Thyroid gland (tissue), 4 donors: ENCODE data around the gene WSCD2. TPM values are rescaled to one million over a fixed set of nuclear protein-coding genes. Genes with fewer than 3 reads are reported as not detected.

Source experiments
- DNase-seq, 2 donors: peaks; one replicate each; pipeline ENCODE4 v3.0.0-alpha.2; 2019
- H3K27ac ChIP-seq, 3 donors: fragments of 200-600 bp; sonication (generic); 1 replicate in 2 of 3; 2 replicates in 1 of 3; pipeline ENCODE4 v1.5.1; 2016 to 2019; ENCODE audit warnings: mild to moderate bottlenecking in 1 of 3, moderate library complexity in 1 of 3
- H3K27me3 ChIP-seq: fragments of 200-600 bp; sonication (generic); one replicate; pipeline ENCODE4 v1.5.1; 2019
- H3K36me3 ChIP-seq, 2 donors: fragments of 200-600 bp; sonication (generic); one replicate each; pipeline ENCODE4 v1.5.1; 2016 to 2019
- H3K4me1 ChIP-seq, 2 donors: fragments of 200-600 bp; sonication (generic); one replicate each; pipeline ENCODE4 v1.5.1; 2017 to 2019
- H3K4me3 ChIP-seq, 3 donors: fragments of 200-600 bp; sonication (generic); replicated peaks in 1 of 3; 1 replicate in 2 of 3; 2 replicates in 1 of 3; pipeline ENCODE4 v1.5.1; 2016; ENCODE audit warnings: mild to moderate bottlenecking in 1 of 3
- H3K9me3 ChIP-seq: fragments of 200-600 bp; sonication (generic); one replicate; pipeline ENCODE4 v1.5.1; 2017
- POLR2A ChIP-seq, 2 donors: fragments of 450-650 bp; IDR thresholded peaks; one replicate each; pipeline ENCODE4 v1.6.1; 2017; ENCODE audit warnings: antibody characterized with exemption in 2 of 2, mild to moderate bottlenecking in 2 of 2, moderate library complexity in 1 of 2
- WGBS, 2 donors: methylation state at CpG; one replicate each; pipeline ENCODE4 v1.1.5; 2017; 5-methylcytosine and 5-hydroxymethylcytosine counted together
- intact Hi-C: fragments of 100-400 bp; cut with DNase I; formaldehyde crosslinking; loops from one replicate; pipeline ENCODE4 v1.15.1; 2023
- total RNA-seq, 4 donors: library from RNA; depleted of rRNA; stranded (reverse); fragments of >200 nt; gene quantifications; one replicate each; pipeline ENCODE4 v1.2.3, GENCODE V29; 2016
- TF ChIP-seq, protein P1 (sequence below), 6 experiments: fragments of 200-600 bp in 3 of 6; fragments of 450-650 bp in 3 of 6; sonication (generic) in 3 of 6; IDR thresholded peaks; one replicate each; pipeline ENCODE4 v1.5.1; 2016 to 2019; ENCODE audit warnings: antibody characterized with exemption in 6 of 6, mild to moderate bottlenecking in 2 of 6, inconsistent platforms in 1 of 6, moderate library complexity in 1 of 6

Gene WSCD2
- total RNA-seq, 4 donors from 2014 or later = 35.5 to 117 (median 81.4) TPM

DNA sequence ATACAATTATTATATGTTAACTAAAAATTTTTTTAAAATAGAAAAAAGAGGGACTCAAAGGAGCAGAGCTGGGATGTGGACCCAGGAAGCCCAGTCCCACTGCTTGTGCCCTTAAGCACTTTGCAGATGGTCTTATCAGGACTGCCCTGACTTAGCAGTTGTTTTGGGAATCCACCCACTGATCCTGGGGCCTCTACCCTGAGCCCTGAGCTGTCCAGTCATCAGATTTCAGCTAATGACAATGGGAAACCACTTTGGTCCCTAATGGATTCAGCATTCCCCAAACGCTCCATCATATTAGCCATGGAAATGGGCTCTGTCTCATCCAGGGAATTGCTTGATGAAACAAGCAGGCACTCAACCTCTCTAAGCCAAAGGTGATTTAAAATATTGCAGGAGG is 22.5 kb upstream of the WSCD2 start:
- no peaks in the 10 kb centered on the region for H3K36me3 ChIP-seq
- intact Hi-C loops = no loop called here
- TF ChIP-seq POLR2A (IDR thresholded peaks at IDR 0.05) = no peak
- TF ChIP-seq, protein P1, sequence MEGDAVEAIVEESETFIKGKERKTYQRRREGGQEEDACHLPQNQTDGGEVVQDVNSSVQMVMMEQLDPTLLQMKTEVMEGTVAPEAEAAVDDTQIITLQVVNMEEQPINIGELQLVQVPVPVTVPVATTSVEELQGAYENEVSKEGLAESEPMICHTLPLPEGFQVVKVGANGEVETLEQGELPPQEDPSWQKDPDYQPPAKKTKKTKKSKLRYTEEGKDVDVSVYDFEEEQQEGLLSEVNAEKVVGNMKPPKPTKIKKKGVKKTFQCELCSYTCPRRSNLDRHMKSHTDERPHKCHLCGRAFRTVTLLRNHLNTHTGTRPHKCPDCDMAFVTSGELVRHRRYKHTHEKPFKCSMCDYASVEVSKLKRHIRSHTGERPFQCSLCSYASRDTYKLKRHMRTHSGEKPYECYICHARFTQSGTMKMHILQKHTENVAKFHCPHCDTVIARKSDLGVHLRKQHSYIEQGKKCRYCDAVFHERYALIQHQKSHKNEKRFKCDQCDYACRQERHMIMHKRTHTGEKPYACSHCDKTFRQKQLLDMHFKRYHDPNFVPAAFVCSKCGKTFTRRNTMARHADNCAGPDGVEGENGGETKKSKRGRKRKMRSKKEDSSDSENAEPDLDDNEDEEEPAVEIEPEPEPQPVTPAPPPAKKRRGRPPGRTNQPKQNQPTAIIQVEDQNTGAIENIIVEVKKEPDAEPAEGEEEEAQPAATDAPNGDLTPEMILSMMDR (IDR thresholded peaks at IDR 0.05) = no peak
- no peak overlapping the region for H3K4me3 ChIP-seq
- no peaks in the 10 kb centered on the region for H3K27me3 ChIP-seq
- DNase-seq = no peak
- no peaks in the 10 kb centered on the region for H3K9me3 ChIP-seq
- WGBS, 2 donors = 89 to 100% methylated on average over 1 of the region's 1 CpG
- peaks cover 0 to 16% of the 10 kb centered on the region in 2 donors for H3K4me1 ChIP-seq
- no peak overlapping the region for H3K27ac ChIP-seq

DNA sequence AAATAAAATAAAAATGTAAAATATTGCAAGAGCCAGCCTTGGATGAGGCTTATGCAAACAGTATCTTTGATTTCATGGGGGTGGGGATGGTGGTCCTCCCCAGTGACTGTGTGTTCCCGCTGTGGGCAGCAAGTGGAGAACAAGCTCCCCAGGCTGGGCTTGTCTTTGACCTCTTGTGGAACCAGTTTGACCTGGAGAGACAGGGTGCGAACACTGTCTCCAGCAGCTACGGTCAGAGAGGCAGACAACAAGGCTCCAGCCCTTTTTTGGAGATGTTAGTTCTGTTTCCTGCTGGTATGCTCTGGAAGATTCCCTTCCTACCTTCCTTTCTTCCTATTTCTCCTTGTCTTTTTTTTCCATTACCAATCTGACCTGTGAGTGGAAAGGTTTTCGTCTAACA is 21.8 kb upstream of the WSCD2 start:
- WGBS, 2 donors = 63 to 72% methylated on average over 4 of the region's 4 CpGs
- peak overlapping the region in 1 of 3 donors; percentile 13 for H3K27ac ChIP-seq
- no peak for DNase-seq
- intact Hi-C loops = no loop called here
- no peaks in the 10 kb centered on the region for H3K9me3 ChIP-seq
- H3K4me1 ChIP-seq = peaks cover 2 to 9% of the 10 kb centered on the region in 2 donors
- H3K4me3 ChIP-seq = no peak overlapping the region
- no peaks in the 10 kb centered on the region for H3K36me3 ChIP-seq
- TF ChIP-seq, protein P1 (IDR thresholded peaks at IDR 0.05) = no peak
- no peak for TF ChIP-seq POLR2A (IDR thresholded peaks at IDR 0.05)
- no peaks in the 10 kb centered on the region for H3K27me3 ChIP-seq

DNA sequence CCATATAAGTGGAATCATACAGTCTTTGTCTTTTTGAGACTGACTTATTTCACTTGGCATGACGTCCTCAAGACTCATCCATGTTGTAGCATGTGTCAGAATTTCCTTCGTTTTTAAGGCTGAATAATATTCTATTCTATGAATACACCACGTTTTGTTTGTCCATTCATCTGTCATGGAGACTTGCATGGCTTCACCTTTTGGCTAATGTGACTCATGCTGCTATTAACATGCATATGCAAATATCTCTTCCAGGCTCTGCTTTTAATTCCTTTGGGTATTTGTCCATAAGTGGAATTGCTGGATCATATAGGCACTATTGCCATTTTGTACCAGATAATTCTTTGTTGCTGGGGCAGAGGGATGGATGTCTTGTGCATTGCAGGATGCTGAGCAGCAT is 19.6 kb upstream of the WSCD2 start:
- H3K27me3 ChIP-seq = no peaks in the 10 kb centered on the region
- no peak for DNase-seq
- H3K4me3 ChIP-seq = no peak overlapping the region
- H3K36me3 ChIP-seq = no peaks in the 10 kb centered on the region
- H3K4me1 ChIP-seq = peaks cover 25 to 26% of the 10 kb centered on the region in 2 donors
- no peak for TF ChIP-seq POLR2A (IDR thresholded peaks at IDR 0.05)
- TF ChIP-seq, protein P1 (IDR thresholded peaks at IDR 0.05) = no peak
- 73 to 77% methylated on average over 3 of the region's 3 CpGs for WGBS, 2 donors
- intact Hi-C loops = no loop called here
- H3K27ac ChIP-seq = no peak overlapping the region
- no peaks in the 10 kb centered on the region for H3K9me3 ChIP-seq

DNA sequence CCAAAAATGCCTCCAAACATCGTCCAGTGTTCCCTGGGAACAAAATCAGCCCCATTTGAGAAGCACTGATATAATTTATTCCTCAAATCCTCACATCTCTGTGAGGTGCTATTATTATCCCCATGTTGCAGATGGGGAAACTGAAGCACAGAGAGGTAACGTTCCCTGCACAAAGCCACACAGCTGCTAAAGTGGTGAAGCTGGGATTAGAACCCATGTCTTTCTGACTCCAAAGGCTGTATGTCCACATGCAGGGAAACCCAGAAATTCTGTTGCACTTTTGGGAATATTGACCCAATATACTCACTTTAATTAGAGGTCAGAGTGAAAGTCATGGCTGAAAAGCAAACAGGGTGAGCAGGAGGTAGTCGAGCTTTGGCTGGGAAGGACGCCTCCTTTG is 19.1 kb upstream of the WSCD2 start:
- no peak overlapping the region for H3K4me3 ChIP-seq
- peaks cover 29 to 31% of the 10 kb centered on the region in 2 donors for H3K4me1 ChIP-seq
- no peak overlapping the region for H3K27ac ChIP-seq
- no peak for DNase-seq
- WGBS, 2 donors = 67 to 68% methylated on average over 4 of the region's 4 CpGs
- H3K9me3 ChIP-seq = no peaks in the 10 kb centered on the region
- no peaks in the 10 kb centered on the region for H3K27me3 ChIP-seq
- H3K36me3 ChIP-seq = no peaks in the 10 kb centered on the region
- intact Hi-C loops = no loop called here
- TF ChIP-seq POLR2A (IDR thresholded peaks at IDR 0.05) = no peak
- TF ChIP-seq, protein P1 (IDR thresholded peaks at IDR 0.05) = no peak

DNA sequence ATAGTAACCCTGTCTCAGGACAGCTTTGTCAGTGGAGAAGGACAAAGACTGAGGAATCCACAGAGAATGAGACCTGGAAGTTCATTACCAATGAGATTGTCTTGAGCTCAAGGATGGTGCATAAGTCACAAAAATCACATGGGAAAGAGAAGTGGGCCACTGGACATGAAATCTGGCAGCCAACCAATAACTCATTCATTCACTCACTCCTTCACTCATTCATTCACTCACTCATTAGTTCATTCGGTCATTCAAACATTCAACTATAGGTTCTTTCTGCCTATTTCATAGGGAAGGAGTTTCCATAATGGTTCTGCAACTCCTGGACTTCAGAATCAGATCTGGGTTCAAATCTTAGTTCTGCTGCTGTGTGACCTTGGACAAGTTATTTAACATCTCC is 18.2 kb upstream of the WSCD2 start:
- Histone ChIP-seq H3K4me1 (peaks cover 34 to 40% of the 10 kb centered on the region in 2 donors), H3K27me3 (no peaks in the 10 kb centered on the region), H3K27ac (no peak overlapping the region), H3K4me3 (no peak overlapping the region), H3K36me3 (no peaks in the 10 kb centered on the region), H3K9me3 (no peaks in the 10 kb centered on the region)
- DNase-seq = no peak
- 100% methylated on average over 1 of the region's 1 CpG for WGBS, 2 donors
- TF ChIP-seq, protein P1 (IDR thresholded peaks at IDR 0.05) = no peak
- TF ChIP-seq POLR2A (IDR thresholded peaks at IDR 0.05) = no peak
- intact Hi-C loops = no loop called here
